ENCODE results near the gene ASPG. TPM values are rescaled to one million over a fixed set of nuclear protein-coding genes. Genes with fewer than 3 reads are reported as not detected.

ASPG gene
- polyA plus RNA-seq, 1 donor (not counting 4 experiments of a cell fraction or from before 2014, with no cell fraction given), result 0.10 TPM

DNA sequence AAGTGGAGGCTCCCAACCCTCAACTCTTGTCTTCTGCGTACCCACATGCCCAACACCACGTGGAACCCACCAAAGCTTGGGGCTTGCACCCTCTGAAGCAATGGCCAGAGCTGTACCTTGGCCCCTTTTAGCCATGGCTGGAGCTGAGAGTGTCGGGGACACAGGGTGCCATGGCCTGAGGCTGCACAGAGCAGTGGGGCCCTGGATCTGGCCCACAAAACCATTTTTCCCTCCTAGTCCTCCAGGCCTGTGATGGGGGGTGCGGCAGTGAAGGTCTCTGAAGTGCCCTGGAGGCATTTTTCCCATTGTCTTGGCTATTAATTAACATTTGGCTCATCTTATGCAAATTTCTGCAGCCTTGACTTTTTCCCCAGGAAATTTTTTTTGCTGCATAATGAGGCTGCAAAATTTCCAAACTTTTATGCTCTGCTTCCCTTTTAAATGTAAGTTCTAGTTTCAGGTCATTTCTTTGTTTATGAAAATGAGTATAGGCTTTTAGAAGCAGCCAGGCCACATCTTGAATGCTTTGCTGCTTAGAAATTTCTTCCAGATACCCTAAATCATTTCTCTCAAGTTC lies 18.7 kb upstream of the ASPG start:
- no peaks in the 10 kb centered on the region for H3K4me1 ChIP-seq (ENCODE audit: control insufficient read depth, extremely low read depth, insufficient read depth, low read length)
- H3K9me3 ChIP-seq (ENCODE audit: control insufficient read depth, low read depth, low read length), result no peaks in the 10 kb centered on the region
- no peak overlapping the region for H3K9ac ChIP-seq (ENCODE audit: control insufficient read depth, extremely low read depth, insufficient read depth, low read length)
- H3K79me2 ChIP-seq (ENCODE audit: control insufficient read depth, insufficient read depth, low read length), result no peaks in the 10 kb centered on the region
- H3K27me3 ChIP-seq (ENCODE audit: control insufficient read depth, extremely low read depth, insufficient read depth, low read length), result peaks cover 7% of the 10 kb centered on the region
- no peak for TF ChIP-seq EZH2 (IDR thresholded peaks at IDR 0.05; ENCODE audit: low read length)
- TF ChIP-seq, protein P1, sequence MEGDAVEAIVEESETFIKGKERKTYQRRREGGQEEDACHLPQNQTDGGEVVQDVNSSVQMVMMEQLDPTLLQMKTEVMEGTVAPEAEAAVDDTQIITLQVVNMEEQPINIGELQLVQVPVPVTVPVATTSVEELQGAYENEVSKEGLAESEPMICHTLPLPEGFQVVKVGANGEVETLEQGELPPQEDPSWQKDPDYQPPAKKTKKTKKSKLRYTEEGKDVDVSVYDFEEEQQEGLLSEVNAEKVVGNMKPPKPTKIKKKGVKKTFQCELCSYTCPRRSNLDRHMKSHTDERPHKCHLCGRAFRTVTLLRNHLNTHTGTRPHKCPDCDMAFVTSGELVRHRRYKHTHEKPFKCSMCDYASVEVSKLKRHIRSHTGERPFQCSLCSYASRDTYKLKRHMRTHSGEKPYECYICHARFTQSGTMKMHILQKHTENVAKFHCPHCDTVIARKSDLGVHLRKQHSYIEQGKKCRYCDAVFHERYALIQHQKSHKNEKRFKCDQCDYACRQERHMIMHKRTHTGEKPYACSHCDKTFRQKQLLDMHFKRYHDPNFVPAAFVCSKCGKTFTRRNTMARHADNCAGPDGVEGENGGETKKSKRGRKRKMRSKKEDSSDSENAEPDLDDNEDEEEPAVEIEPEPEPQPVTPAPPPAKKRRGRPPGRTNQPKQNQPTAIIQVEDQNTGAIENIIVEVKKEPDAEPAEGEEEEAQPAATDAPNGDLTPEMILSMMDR (optimal IDR thresholded peaks at IDR 0.05 in 1 of 3, IDR thresholded peaks at IDR 0.05 in 1 of 3, conservative IDR thresholded peaks at IDR 0.05 in 1 of 3; ENCODE audit: extremely low read depth in 1 of 3, insufficient read depth in 2 of 3, low read length in 3 of 3), result no peak
- no peak overlapping the region for H3K4me3 ChIP-seq (ENCODE audit: control insufficient read depth in 2 of 3, extremely low read depth in 1 of 3, insufficient read depth in 2 of 3, low read depth in 1 of 3, low read length in 3 of 3)
- no peaks in the 10 kb centered on the region for H3K36me3 ChIP-seq (ENCODE audit: control insufficient read depth in 2 of 2, extremely low read depth in 1 of 2, insufficient read depth in 2 of 2, low read length in 2 of 2)
- no peak for DNase-seq (ENCODE audit: low read depth, low spot score)
- no peaks in the 10 kb centered on the region for H3K9me1 ChIP-seq (ENCODE audit: control insufficient read depth, extremely low read depth, insufficient read depth, low read length)
- H3K27ac ChIP-seq (ENCODE audit: control insufficient read depth, insufficient read depth, low read length), result no peak overlapping the region
- no peak for FAIRE-seq
- no peak overlapping the region for H3K4me2 ChIP-seq (ENCODE audit: control insufficient read depth, extremely low read depth, insufficient read depth, low read depth, low read length)
- dilution Hi-C loops (cut with MboI; ENCODE audit: extremely low pct_ligation_motif_present, low sequenced_read_pairs), result no loop called here
- no peaks in the 10 kb centered on the region for H4K20me1 ChIP-seq (ENCODE audit: control insufficient read depth, extremely low read depth, insufficient read depth, low read length)
- H2AFZ ChIP-seq (ENCODE audit: control insufficient read depth, low read length), result no peak overlapping the region

DNA sequence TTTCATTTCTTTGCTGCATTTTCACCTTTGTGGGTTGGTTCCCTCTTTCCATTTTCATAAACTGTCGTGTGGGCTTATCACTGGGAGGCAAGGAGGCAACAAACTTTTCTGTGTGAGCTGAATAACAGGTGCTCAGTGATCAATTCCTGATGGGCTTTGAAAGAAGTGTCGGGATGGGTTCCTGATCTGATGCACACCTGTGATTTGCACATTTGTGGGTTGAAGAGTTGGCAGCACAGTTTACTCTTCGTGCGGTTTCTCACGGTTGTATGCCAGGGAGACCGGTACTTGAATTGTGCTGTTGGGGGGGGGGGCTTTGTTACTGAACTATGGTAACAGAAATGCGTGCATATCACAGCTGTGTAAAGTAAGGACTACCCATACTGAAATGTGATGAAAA lies 16.0 kb upstream of the ASPG start:
- no peak overlapping the region for H3K9ac ChIP-seq (ENCODE audit: control insufficient read depth, extremely low read depth, insufficient read depth, low read length)
- no peaks in the 10 kb centered on the region for H3K4me1 ChIP-seq (ENCODE audit: control insufficient read depth, extremely low read depth, insufficient read depth, low read length)
- H3K36me3 ChIP-seq (ENCODE audit: control insufficient read depth in 2 of 2, extremely low read depth in 1 of 2, insufficient read depth in 2 of 2, low read length in 2 of 2), result no peaks in the 10 kb centered on the region
- no peak overlapping the region for H2AFZ ChIP-seq (ENCODE audit: control insufficient read depth, low read length)
- dilution Hi-C loops (cut with MboI; ENCODE audit: extremely low pct_ligation_motif_present, low sequenced_read_pairs), result no loop called here
- no peaks in the 10 kb centered on the region for H3K9me1 ChIP-seq (ENCODE audit: control insufficient read depth, extremely low read depth, insufficient read depth, low read length)
- FAIRE-seq (no peak), DNase-seq (ENCODE audit: low read depth, low spot score) (no peak)
- TF ChIP-seq, protein P1 (optimal IDR thresholded peaks at IDR 0.05 in 1 of 3, IDR thresholded peaks at IDR 0.05 in 1 of 3, conservative IDR thresholded peaks at IDR 0.05 in 1 of 3; ENCODE audit: extremely low read depth in 1 of 3, insufficient read depth in 2 of 3, low read length in 3 of 3), result no peak
- no peak for TF ChIP-seq EZH2 (IDR thresholded peaks at IDR 0.05; ENCODE audit: low read length)
- peaks cover under 1% of the 10 kb centered on the region for H3K27me3 ChIP-seq (ENCODE audit: control insufficient read depth, extremely low read depth, insufficient read depth, low read length)
- no peak overlapping the region for H3K27ac ChIP-seq (ENCODE audit: control insufficient read depth, insufficient read depth, low read length)
- H3K4me3 ChIP-seq (ENCODE audit: control insufficient read depth in 2 of 3, extremely low read depth in 1 of 3, insufficient read depth in 2 of 3, low read depth in 1 of 3, low read length in 3 of 3), result no peak overlapping the region
- H4K20me1 ChIP-seq (ENCODE audit: control insufficient read depth, extremely low read depth, insufficient read depth, low read length), result no peaks in the 10 kb centered on the region
- no peaks in the 10 kb centered on the region for H3K79me2 ChIP-seq (ENCODE audit: control insufficient read depth, insufficient read depth, low read length)
- H3K9me3 ChIP-seq (ENCODE audit: control insufficient read depth, low read depth, low read length), result no peaks in the 10 kb centered on the region
- H3K4me2 ChIP-seq (ENCODE audit: control insufficient read depth, extremely low read depth, insufficient read depth, low read depth, low read length), result no peak overlapping the region

All from keratinocyte (primary cell).